WI38 (cell line): ENCODE data around the gene SEC61B.
A peak's percentile ranks its signal among the peaks of the same experiment; 100 is the strongest.
"Not testable (repeated sequence)": the region's sequence is repeated elsewhere in the genome, so short reads cannot be mapped to it uniquely, and the experiment has no call there.

Source experiments
- H3K4me3 ChIP-seq: 2 replicates; pipeline ENCODE4 v1.5.1; 2011; ENCODE audit warnings: low read depth, mild to moderate bottlenecking, control low read depth, low read length
- TF ChIP-seq, protein P1 (sequence below): IDR thresholded peaks from 2 replicates; pipeline ENCODE4 v1.5.1; 2012; ENCODE audit warnings: low read depth, mild to moderate bottlenecking, control low read depth, low read length

The SEC61B gene

GRCh38 chr9:99230206-99230605 is 8.1 kb downstream of the SEC61B start:
- H3K4me3 ChIP-seq = no peak overlapping the region
- TF ChIP-seq, protein P1, sequence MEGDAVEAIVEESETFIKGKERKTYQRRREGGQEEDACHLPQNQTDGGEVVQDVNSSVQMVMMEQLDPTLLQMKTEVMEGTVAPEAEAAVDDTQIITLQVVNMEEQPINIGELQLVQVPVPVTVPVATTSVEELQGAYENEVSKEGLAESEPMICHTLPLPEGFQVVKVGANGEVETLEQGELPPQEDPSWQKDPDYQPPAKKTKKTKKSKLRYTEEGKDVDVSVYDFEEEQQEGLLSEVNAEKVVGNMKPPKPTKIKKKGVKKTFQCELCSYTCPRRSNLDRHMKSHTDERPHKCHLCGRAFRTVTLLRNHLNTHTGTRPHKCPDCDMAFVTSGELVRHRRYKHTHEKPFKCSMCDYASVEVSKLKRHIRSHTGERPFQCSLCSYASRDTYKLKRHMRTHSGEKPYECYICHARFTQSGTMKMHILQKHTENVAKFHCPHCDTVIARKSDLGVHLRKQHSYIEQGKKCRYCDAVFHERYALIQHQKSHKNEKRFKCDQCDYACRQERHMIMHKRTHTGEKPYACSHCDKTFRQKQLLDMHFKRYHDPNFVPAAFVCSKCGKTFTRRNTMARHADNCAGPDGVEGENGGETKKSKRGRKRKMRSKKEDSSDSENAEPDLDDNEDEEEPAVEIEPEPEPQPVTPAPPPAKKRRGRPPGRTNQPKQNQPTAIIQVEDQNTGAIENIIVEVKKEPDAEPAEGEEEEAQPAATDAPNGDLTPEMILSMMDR = no peak

GRCh38 chr9:99231711-99232110 is 9.6 kb downstream of the SEC61B start:
- no peak overlapping the region for H3K4me3 ChIP-seq
- TF ChIP-seq, protein P1 = peak; percentile 54

- TF ChIP-seq, protein P1 = no peak
These were observed 12.5 kb downstream of the SEC61B start for GRCh38 chr9:99234618-99235017.

DNA sequence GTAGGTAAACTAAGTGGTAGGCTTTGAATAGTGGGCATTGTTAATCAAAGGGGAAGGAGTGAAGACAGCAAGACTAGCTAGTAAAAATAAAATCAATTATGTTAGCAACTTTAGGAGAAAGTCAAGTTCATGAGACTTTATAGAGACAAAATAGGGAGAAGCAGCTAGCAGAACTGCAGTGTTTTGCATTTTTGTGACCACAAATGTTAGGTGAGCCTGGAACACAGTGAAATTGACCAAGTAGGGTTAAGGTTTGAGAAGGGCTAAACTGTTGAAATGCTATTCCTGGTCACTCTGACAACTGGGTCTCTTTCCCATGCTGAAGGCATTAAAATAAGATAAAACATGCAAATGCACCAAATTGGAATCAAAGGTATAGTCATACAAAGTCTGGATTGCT is 13.0 kb downstream of the SEC61B start:
- TF ChIP-seq, protein P1 = no peak
- no peak overlapping the region for H3K4me3 ChIP-seq

More at GRCh38 chr9:99234618-99235017, 12.5 kb downstream of the SEC61B start:
- H3K4me3 ChIP-seq = no peak overlapping the region

GRCh38 chr9:99235926-99236634 is 14.0 kb downstream of the SEC61B start:
- no peak overlapping the region for H3K4me3 ChIP-seq
- TF ChIP-seq, protein P1 = no peak

DNA sequence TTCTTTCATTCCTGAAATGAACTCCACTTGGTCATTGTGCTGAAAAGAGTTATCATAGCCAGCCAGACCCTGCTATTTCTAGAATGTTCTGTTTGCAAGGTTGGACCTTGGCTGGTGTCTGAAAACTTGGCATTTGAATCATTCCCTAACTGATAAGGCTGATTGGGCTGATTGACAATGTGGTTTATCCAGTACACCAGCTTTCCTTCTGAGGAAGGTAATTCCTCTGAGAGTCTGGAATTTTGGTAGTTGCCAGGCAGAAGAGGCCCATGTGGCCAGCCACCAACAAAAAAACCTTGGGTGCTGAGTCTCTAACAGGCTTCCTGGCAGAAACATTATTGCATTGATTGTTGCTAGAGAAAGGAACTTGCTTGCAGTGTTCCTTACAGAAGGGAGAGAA is 15.3 kb downstream of the SEC61B start:
- TF ChIP-seq, protein P1 = no peak
- no peak overlapping the region for H3K4me3 ChIP-seq

DNA sequence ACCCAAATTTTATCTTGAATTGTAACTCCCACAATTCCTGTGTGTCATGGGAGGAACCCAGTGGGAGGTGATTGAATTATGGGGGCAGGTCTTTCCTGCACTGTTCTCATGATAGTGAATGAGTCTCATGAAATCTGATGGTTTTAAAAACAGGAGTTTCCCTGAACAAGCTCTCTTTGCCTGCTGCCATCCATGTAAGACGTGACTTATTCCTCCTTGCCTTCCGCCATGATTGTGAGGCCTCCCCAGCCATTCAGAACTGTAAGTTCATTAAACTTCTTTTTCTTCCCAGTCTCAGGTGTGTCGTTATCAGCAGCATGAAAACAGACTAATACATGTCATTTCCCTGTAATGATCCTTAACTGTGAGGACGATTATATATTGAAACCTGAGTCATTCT is 15.8 kb downstream of the SEC61B start:
- not testable (repeated sequence) for H3K4me3 ChIP-seq

DNA sequence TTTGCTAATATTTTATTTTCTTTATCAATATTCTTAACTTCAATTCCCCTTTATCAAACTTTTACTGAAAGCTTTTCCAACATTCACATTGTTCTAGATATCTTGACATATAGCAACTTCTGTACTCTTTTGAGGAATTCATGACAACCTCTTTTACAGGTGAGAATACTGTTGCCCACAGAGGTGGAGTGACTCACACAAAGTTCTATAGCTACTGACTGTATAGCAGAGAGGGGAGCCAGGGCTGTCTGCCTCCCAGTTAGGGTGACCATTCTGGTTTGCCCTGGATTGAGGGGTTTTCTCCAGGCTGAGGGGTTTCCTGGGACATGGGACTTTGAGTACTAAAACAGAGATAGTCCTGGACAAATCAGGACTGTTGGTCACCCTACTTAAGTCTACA is 16.2 kb downstream of the SEC61B start:
- TF ChIP-seq, protein P1 = no peak
- no peak overlapping the region for H3K4me3 ChIP-seq
